ENCODE results near the gene CDC26.
"Not testable (repeated sequence)": the region's sequence is repeated elsewhere in the genome, so short reads cannot be mapped to it uniquely, and the experiment has no call there.

CDC26 gene

DNA sequence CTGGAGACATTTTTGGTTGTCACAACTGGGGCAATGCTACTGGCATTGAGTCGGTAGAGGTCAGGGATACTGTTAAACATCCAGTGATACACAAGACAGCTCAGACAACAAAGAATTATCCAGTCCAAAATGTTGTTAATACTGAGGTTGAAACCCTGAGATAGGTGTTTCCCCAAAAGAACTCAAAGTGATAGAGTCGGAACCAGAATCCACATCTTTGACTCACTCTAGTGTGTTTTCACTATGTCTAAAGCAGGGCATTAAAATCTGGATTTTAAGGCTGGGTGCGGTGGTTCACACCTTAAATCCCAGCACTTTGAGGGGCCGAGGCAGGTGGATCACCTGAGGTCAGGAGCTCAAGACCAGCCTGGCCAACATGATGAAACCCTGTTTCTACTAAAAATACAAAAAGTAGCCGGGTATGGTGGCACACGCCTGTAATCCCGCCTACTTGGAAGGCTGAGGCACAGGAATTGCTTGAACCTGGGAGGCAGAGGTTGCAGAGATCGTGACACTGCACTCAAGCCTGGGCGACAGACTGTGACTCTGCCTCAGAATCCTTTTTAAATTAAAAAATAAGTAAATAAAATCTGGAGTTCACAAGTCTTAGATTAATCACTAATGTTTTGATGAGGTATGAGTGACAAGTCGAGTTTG, 37.0 kb downstream of the CDC26 start:
- no peak for DNase-seq

GRCh38 chr9:113237026-113237425, 38.3 kb downstream of the CDC26 start:
- no peak for DNase-seq

- not testable (repeated sequence) for DNase-seq
Measured at GRCh38 chr9:113235701-113236255, 39.6 kb downstream of the CDC26 start.

- DNase-seq: no peak
Measured at GRCh38 chr9:113231701-113232100, 43.7 kb downstream of the CDC26 start.

DNA sequence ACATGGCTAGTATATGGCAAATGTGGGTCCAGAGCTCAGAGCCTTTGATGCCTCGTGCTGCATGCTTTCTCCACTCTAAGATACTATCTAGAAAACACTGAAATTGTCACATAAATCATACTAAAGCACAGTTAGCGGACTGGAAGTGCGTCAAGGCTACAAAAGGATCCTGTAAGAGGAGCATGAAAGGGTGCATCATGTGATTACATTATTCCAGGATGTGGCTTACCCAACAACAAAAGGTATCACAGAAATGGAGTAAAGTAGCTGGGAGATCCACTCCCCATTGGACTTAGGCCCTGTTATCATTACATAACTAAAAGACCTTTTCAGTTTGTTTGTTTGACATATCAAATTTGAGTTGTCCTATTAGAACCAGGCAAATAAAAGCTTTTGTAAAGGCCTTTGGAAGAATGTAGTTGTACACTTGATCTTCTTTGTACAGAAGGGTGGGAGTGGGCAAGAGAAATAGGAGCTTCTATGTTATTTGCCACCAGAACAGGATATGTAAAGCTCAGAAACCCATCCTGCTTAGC, 47.2 kb downstream of the CDC26 start:
- DNase-seq: no peak

DNA sequence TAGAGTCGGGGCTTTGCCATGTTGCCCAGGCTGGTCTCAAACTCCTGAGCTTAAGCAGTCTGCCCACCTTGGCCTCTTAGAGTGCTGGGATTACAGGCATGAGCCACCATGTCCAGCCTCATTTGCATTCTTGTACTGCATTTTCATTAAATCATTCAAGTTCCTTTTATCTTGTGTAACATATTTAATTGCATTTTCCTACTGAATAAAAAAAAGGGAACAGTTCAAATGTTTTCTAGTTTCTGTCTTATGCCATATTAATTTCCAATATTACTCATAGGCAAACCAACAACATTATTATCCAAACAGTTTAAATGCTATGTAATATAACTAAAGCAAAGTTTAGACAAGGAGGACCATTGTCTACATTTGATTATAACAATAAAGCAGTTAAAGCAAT, 47.9 kb downstream of the CDC26 start:
- DNase-seq: no peak

- DNase-seq: no peak
Measured at GRCh38 chr9:113223963-113224362, 51.4 kb downstream of the CDC26 start.

- no peak for DNase-seq
Measured at GRCh38 chr9:113222482-113222841, 52.9 kb downstream of the CDC26 start.

DNA sequence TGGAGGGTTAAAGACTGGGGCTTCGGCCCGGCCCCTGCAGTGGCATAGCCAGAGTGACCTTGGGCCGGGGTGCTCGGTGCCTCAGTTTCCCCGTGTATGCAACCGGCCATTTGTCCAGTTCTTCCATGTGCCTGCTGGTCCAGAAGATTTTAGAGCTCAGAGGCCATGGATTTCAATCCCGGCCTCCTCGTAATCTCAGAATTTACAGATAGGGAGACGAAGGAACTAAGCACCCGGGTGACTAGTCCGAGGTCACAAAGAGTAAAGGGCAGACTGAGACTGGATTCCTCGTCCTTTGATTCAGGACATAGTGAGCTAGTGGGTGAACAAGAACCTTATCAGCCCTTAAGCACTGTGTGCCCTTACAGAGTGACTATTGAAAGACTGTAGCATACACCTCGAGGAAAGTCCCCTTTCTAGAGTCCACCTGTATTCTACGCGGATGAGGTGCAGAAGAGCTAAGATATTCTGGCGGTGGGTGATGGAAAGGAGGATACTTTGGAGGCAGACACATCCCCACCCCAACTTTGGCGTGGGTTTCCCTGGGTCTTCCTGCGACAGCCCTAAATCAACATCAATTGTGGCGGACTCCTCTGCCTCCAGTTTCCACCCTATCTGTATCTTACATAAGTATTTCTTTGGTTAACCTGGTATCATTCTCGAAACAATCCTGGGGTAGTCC, 53.4 kb downstream of the CDC26 start:
- DNase-seq: no peak

- peak; percentile 95 for DNase-seq
Measured at GRCh38 chr9:113221003-113221799, 54.2 kb downstream of the CDC26 start, which contains the start of the genes FKBP15 and SLC31A1. Gene FKBP15 (minus strand): TSS chr9:113221277. CDS start chr9:113221243, 34 bp downstream. Gene SLC31A1 (plus strand): TSS chr9:113221544. CDS start chr9:113256149, 34,605 bp downstream.

DNA sequence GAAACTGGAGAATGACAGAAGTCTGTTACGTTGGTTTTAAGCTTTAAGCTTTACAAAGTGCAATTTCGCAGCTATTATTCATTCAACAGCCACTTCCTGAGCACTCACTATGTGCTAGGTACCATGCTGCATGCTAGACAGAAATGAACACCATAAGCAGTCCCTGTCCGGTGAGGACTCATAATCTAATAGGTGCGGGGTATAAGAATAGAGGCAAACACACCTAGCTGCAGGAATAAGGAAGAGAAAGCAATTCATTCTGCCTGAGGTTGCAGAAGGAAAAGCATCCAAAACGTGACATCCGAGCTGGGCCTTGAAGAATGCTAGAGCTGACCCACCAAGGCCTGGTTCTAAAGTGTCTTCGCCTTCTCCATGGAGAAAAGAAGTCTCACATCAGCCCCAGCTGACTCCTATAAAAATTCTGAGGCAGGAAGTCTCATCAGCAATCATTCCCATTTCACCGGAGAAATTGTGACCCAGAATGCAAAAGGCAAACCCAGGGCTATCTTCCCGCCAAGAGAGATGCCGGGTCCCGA, 54.8 kb downstream of the CDC26 start:
- DNase-seq: no peak

GRCh38 chr9:113219969-113220368, 55.4 kb downstream of the CDC26 start:
- no peak for DNase-seq

- no peak for DNase-seq
Measured at GRCh38 chr9:113219186-113219936, 56.0 kb downstream of the CDC26 start.
